BJ (cell line): ENCODE measurements around the gene CLASRP. TPM values are rescaled to one million over a fixed set of nuclear protein-coding genes. Genes with fewer than 3 reads are reported as not detected.

Experiments used
- CTCF ChIA-PET: fragments of 350-600 bp; formaldehyde crosslinking; extraction: SDS; loops from one replicate; lab custom pipeline; 2021; ENCODE audit warnings: antibody characterized with exemption, inconsistent platforms; lab: Yijun Ruan, JAX
- POLR2A ChIA-PET: fragments of 300-600 bp; sonication (Branson Sonifier 250); formaldehyde crosslinking; extraction: SDS; loops from one replicate; lab custom pipeline; 2021; ENCODE audit warnings: antibody characterized with exemption; lab: Charles Lee
- DNase-seq: peaks from one replicate; pipeline ENCODE4 v3.0.0-alpha.2; 2011; ENCODE audit warnings: low read depth
- H3K27me3 ChIP-seq: 2 replicates; pipeline ENCODE4 v1.6.0; 2011; ENCODE audit warnings: low read length; ENCODE audit not compliant: control insufficient read depth, insufficient read depth
- H3K36me3 ChIP-seq: 2 replicates; pipeline ENCODE4 v1.5.1; 2011; ENCODE audit warnings: low read length; ENCODE audit not compliant: control insufficient read depth, insufficient read depth
- H3K4me3 ChIP-seq: 2 replicates; pipeline ENCODE4 v1.5.1; 2011; ENCODE audit warnings: low read depth, mild to moderate bottlenecking, control low read depth, low read length
- CTCF ChIP-seq: IDR thresholded peaks from 2 replicates; pipeline ENCODE4 v1.5.1; 2011; ENCODE audit warnings: low read depth, mild to moderate bottlenecking, control low read depth, inconsistent platforms, low read length, moderate library complexity; ENCODE audit not compliant: insufficient read depth
- polyA plus RNA-seq: library from polyadenylated mRNA; depleted of rRNA; stranded (reverse); fragments of >200 nt; gene quantifications from 2 replicates; pipeline ENCODE4 v1.2.3, GENCODE V29; 2011

Gene CLASRP
- polyA plus RNA-seq, 1 experiment, result 15.9 TPM

- ChIA-PET POLR2A (no interaction called here), CTCF (interaction anchor here (0.7 to 1.0 kb wide), 2 partner anchors 10 to 30 kb away, joined by 3 to 4 read pairs; no protein-coding TSS in a partner anchor)
- no peak for TF ChIP-seq CTCF
- Histone ChIP-seq H3K4me3 (no peak overlapping the region), H3K27me3 (no peaks in the 10 kb centered on the region), H3K36me3 (peaks cover 6% of the 10 kb centered on the region)
- DNase-seq, result no peak
Observed at GRCh38 chr19:45090034-45090433, 51.2 kb downstream of the CLASRP start.

GRCh38 chr19:45090606-45091005 lies 51.8 kb downstream of the CLASRP start:
- peaks cover 6% of the 10 kb centered on the region for H3K36me3 ChIP-seq
- CTCF ChIA-PET, result interaction anchor here (1.0 to 1.3 kb wide), 2 partner anchors 31 to 34 kb away, joined by 4 read pairs; no protein-coding TSS in a partner anchor
- no peaks in the 10 kb centered on the region for H3K27me3 ChIP-seq
- no peak for TF ChIP-seq CTCF
- POLR2A ChIA-PET, result no interaction called here
- H3K4me3 ChIP-seq, result no peak overlapping the region; the same call in 1 of the 2 replicates
- no peak for DNase-seq

- CTCF ChIA-PET, result interaction anchor here (0.6 to 1.8 kb wide), 7 partner anchors 9 to 1561 kb away, joined by 3 to 5 read pairs (median 3); no protein-coding TSS in a partner anchor
- peak; percentile 94 for DNase-seq
- POLR2A ChIA-PET, result interaction anchor here (0.5 to 0.8 kb wide), 2 partner anchors 26 to 201 kb away, joined by 4 to 11 read pairs; no protein-coding TSS in a partner anchor
Observed at GRCh38 chr19:45091031-45091923, 52.4 kb downstream of the CLASRP start.

GRCh38 chr19:45092747-45093678 lies 54.2 kb downstream of the CLASRP start, which contains the start of gene PPP1R37:
TSS of gene PPP1R37 (plus strand) at chr19:45093179. CDS start at chr19:45093326, 147 bp downstream.
- 0 out of 2 replicates have a peak, but pooled peaks have one; percentile 15 for TF ChIP-seq CTCF
- POLR2A ChIA-PET, result no interaction called here
- CTCF ChIA-PET, result interaction anchor here (0.5 to 1.8 kb wide), 11 partner anchors 13 to 386 kb away, joined by 3 to 9 read pairs (median 3); partner anchors contain the start of genes BLOC1S3, GEMIN7 and TRAPPC6A

More at GRCh38 chr19:45091031-45091923, 52.4 kb downstream of the CLASRP start:
- Histone ChIP-seq H3K36me3 (peaks cover 6% of the 10 kb centered on the region), H3K4me3 (peak overlapping the region; percentile 64), H3K27me3 (no peaks in the 10 kb centered on the region)
- no peak for TF ChIP-seq CTCF

More at GRCh38 chr19:45092747-45093678, 54.2 kb downstream of the CLASRP start, which contains the start of gene PPP1R37:
- Histone ChIP-seq H3K27me3 (no peaks in the 10 kb centered on the region), H3K36me3 (peaks cover 5% of the 10 kb centered on the region), H3K4me3 (peak within 1 kb of the TSS; percentile 64)
- peak; percentile 59 for DNase-seq
